Osteoblast (primary cell): Measurements from ENCODE around the gene PALB2. TPM values are rescaled to one million over a fixed set of nuclear protein-coding genes. Genes with fewer than 3 reads are reported as not detected.

Experiments
- DNase-seq: peaks from one replicate; pipeline ENCODE4 v3.0.0; 2011; ENCODE audit warnings: low spot score, mixed read lengths; ENCODE audit not compliant: insufficient read length; ENCODE audit errors: missing footprints
- H2AFZ ChIP-seq: 2 replicates; pipeline ENCODE4 v1.6.0; 2011; ENCODE audit warnings: mild to moderate bottlenecking, low read length
- H3K27ac ChIP-seq: 2 replicates; pipeline ENCODE4 v1.5.1; 2011; ENCODE audit warnings: mild to moderate bottlenecking, low read depth, low read length, moderate library complexity
- H3K27me3 ChIP-seq: 2 replicates; pipeline ENCODE4 v1.6.0; 2012; ENCODE audit warnings: mild to moderate bottlenecking, control low read depth, inconsistent platforms, low read length, moderate library complexity; ENCODE audit not compliant: insufficient read depth
- H3K36me3 ChIP-seq: 2 replicates; pipeline ENCODE4 v1.5.1; 2011; ENCODE audit warnings: mild to moderate bottlenecking, low read length, control low read depth, moderate library complexity; ENCODE audit not compliant: insufficient read depth
- H3K4me1 ChIP-seq: 2 replicates; pipeline ENCODE4 v1.5.1; 2011; ENCODE audit warnings: mild to moderate bottlenecking, low read length, control low read depth, moderate library complexity; ENCODE audit not compliant: insufficient read depth
- H3K4me2 ChIP-seq: 2 replicates; pipeline ENCODE4 v1.6.0; 2011; ENCODE audit warnings: mild to moderate bottlenecking, low read length; ENCODE audit not compliant: insufficient read depth
- H3K4me3 ChIP-seq: fragments of 200-600 bp; sonication (generic); 3 replicates; pipeline ENCODE4 v1.5.1; 2012; ENCODE audit warnings: mild to moderate bottlenecking, low read length, inconsistent platforms; ENCODE audit not compliant: insufficient read depth
- H3K79me2 ChIP-seq: 2 replicates; pipeline ENCODE4 v1.6.0; 2012; ENCODE audit warnings: mild to moderate bottlenecking, low read length, control low read depth, inconsistent platforms; ENCODE audit not compliant: insufficient read depth
- H3K9me3 ChIP-seq: 2 replicates; pipeline ENCODE4 v1.5.1; 2011; ENCODE audit warnings: low read depth, low read length, control low read depth
- H4K20me1 ChIP-seq: 2 replicates; pipeline ENCODE4 v1.6.0; 2012; ENCODE audit warnings: mild to moderate bottlenecking, low read length, control low read depth; ENCODE audit not compliant: insufficient read depth
- CTCF ChIP-seq: IDR thresholded peaks from 2 replicates; pipeline ENCODE4 v1.5.1; 2011; ENCODE audit warnings: mild to moderate bottlenecking, low read depth, low read length, moderate library complexity; ENCODE audit errors: extremely low read depth
- total RNA-seq: library from RNA; depleted of rRNA; stranded (reverse); fragments of >200 nt; gene quantifications from 2 replicates; pipeline ENCODE4 v1.2.3, GENCODE V29; 2012

The PALB2 gene
- total RNA-seq, 1 donor, result 14.8 TPM

- peak; percentile 98 for DNase-seq
- no peaks in the 10 kb centered on the region for H3K9me3 ChIP-seq
- peak; percentile 45 for TF ChIP-seq CTCF
- H3K79me2 ChIP-seq, result peaks cover 45% of the 10 kb centered on the region
- peaks cover 27% of the 10 kb centered on the region for H4K20me1 ChIP-seq
- peaks cover 42% of the 10 kb centered on the region for H3K4me1 ChIP-seq
- H3K4me2 ChIP-seq, result peak within 1 kb of the TSS; percentile 85
- peaks cover 31% of the 10 kb centered on the region for H3K36me3 ChIP-seq
- no peaks in the 10 kb centered on the region for H3K27me3 ChIP-seq
- peak within 1 kb of the TSS; percentile 87 for H2AFZ ChIP-seq
- H3K4me3 ChIP-seq, result peak within 1 kb of the TSS; percentile 75
- peak within 1 kb of the TSS; percentile 87 for H3K27ac ChIP-seq
Observed at GRCh38 chr16:23678430-23679273, 37.5 kb upstream of the PALB2 start, which contains the start of gene PLK1. PLK1 (plus strand) TSS chr16:23678889; CDS start chr16:23678933, 44 bp downstream.

- Histone ChIP-seq H3K9me3 (no peaks in the 10 kb centered on the region), H3K4me1 (peaks cover 42% of the 10 kb centered on the region), H3K27ac (peak overlapping the region; percentile 87), H3K4me3 (no peak overlapping the region), H3K79me2 (peaks cover 35% of the 10 kb centered on the region), H3K4me2 (no peak overlapping the region), H3K27me3 (no peaks in the 10 kb centered on the region), H4K20me1 (peaks cover 27% of the 10 kb centered on the region), H3K36me3 (peaks cover 25% of the 10 kb centered on the region), H2AFZ (no peak overlapping the region)
- TF ChIP-seq CTCF, result no peak
- DNase-seq, result peak; percentile 57
Observed at GRCh38 chr16:23676924-23677480, 35.9 kb upstream of the PALB2 start.

- peaks cover 19% of the 10 kb centered on the region for H4K20me1 ChIP-seq
- H3K79me2 ChIP-seq, result peaks cover 6% of the 10 kb centered on the region
- no peak overlapping the region for H3K4me3 ChIP-seq
- no peak overlapping the region for H3K4me2 ChIP-seq
- DNase-seq, result peak; percentile 75
- TF ChIP-seq CTCF, result no peak
- no peak overlapping the region for H3K27ac ChIP-seq
- H3K27me3 ChIP-seq, result no peaks in the 10 kb centered on the region
- no peaks in the 10 kb centered on the region for H3K9me3 ChIP-seq
- peaks cover 19% of the 10 kb centered on the region for H3K36me3 ChIP-seq
- peaks cover 31% of the 10 kb centered on the region for H3K4me1 ChIP-seq
- no peak overlapping the region for H2AFZ ChIP-seq
Observed at GRCh38 chr16:23673971-23674614, 33.0 kb upstream of the PALB2 start.
